HepG2 (cell line): ENCODE measurements around the gene CHDH. TPM values are rescaled to one million over a fixed set of nuclear protein-coding genes. Genes with fewer than 3 reads are reported as not detected.

ENCODE experiments used
- CCAR2 ChIP-seq: fragments of 200-400 bp; formaldehyde crosslinking; optimal IDR thresholded peaks from 2 replicates; pipeline ENCODE3; 2018; ENCODE audit warnings: low read depth, mild to moderate bottlenecking, low read length, moderate library complexity
- CEBPG ChIP-seq: IDR thresholded peaks from 2 replicates; pipeline ENCODE4 v1.6.1; 2016
- ETV5 ChIP-seq: IDR thresholded peaks from 2 replicates; pipeline ENCODE4 v1.6.1; 2018; ENCODE audit warnings: missing biosample characterization, missing genetic modification reagents, inconsistent platforms, borderline replicate concordance
- FOSL2 ChIP-seq: sonication (generic); formaldehyde crosslinking; IDR thresholded peaks from 2 replicates; pipeline ENCODE4 v1.4.0; 2020; ENCODE audit warnings: missing genetic modification reagents
- FOXO1 ChIP-seq: sonication (generic); formaldehyde crosslinking; IDR thresholded peaks from 2 replicates; pipeline ENCODE4 v1.4.0; 2020; ENCODE audit warnings: missing genetic modification reagents
- HNF4A ChIP-seq: sonication (generic); formaldehyde crosslinking; IDR thresholded peaks from 2 replicates; pipeline ENCODE4 v1.4.0; 2020; ENCODE audit warnings: missing genetic modification reagents
- KLF12 ChIP-seq: sonication (generic); formaldehyde crosslinking; IDR thresholded peaks from 2 replicates; pipeline ENCODE4 v1.4.0; 2020; ENCODE audit warnings: missing genetic modification reagents, borderline replicate concordance
- KLF16 ChIP-seq, 2 experiments: sonication (generic) in 1 of 2; formaldehyde crosslinking in 1 of 2; IDR thresholded peaks; 2 replicates each; pipeline versions ENCODE4 v1.6.1 to v1.8.0; 2016 to 2023; ENCODE audit warnings: missing genetic modification reagents in 2 of 2, missing compliant biosample characterization in 1 of 2
- PHF20 ChIP-seq: sonication (generic); formaldehyde crosslinking; IDR thresholded peaks from 2 replicates; pipeline ENCODE4 v1.5.0; 2020; ENCODE audit warnings: mild to moderate bottlenecking, missing genetic modification reagents
- POLR2G ChIP-seq: fragments of 200-400 bp; formaldehyde crosslinking; IDR thresholded peaks from 2 replicates; pipeline ENCODE4 v1.6.1; 2018; ENCODE audit warnings: mild to moderate bottlenecking, low read depth, low read length, moderate library complexity
- TGIF2 ChIP-seq: IDR thresholded peaks from 2 replicates; pipeline ENCODE4 v1.6.1; 2016; ENCODE audit warnings: control low read depth, missing compliant biosample characterization
- ZNF10 ChIP-seq: sonication (generic); formaldehyde crosslinking; IDR thresholded peaks from 2 replicates; pipeline ENCODE4 v1.4.0; 2020; ENCODE audit warnings: mild to moderate bottlenecking, low read depth, missing genetic modification reagents, borderline replicate concordance
- ZNF17 ChIP-seq: sonication (generic); formaldehyde crosslinking; IDR thresholded peaks from 2 replicates; pipeline ENCODE4 v1.5.0; 2020; ENCODE audit warnings: mild to moderate bottlenecking, missing genetic modification reagents
- ZNF343 ChIP-seq: sonication (generic); formaldehyde crosslinking; IDR thresholded peaks from 2 replicates; pipeline ENCODE4 v1.4.0; 2020; ENCODE audit warnings: mild to moderate bottlenecking, missing genetic modification reagents
- ZNF766 ChIP-seq: sonication (generic); formaldehyde crosslinking; IDR thresholded peaks from 2 replicates; pipeline ENCODE4 v1.5.0; 2020; ENCODE audit warnings: missing genetic modification reagents, borderline replicate concordance
- ZSCAN20 ChIP-seq: sonication (generic); formaldehyde crosslinking; IDR thresholded peaks from 2 replicates; pipeline ENCODE4 v1.4.0; 2020; ENCODE audit warnings: missing genetic modification reagents, mild to moderate bottlenecking, borderline replicate concordance
- polyA plus RNA-seq, 8 experiments: library from polyadenylated mRNA; depleted of rRNA in 3 of 8; stranded (reverse) in 7 of 8; unstranded in 1 of 8; fragments of >200 nt; fragmentation: Illumina TruSeq in 4 of 8; extraction: Trizol in 4 of 8; gene quantifications; 2 replicates each; pipeline versions ENCODE4 v1.2.1 to v1.2.3, GENCODE V29; 2011 to 2016; ENCODE audit warnings: low read depth in 4 of 8, missing spikeins in 1 of 8, mixed read lengths in 1 of 8; ENCODE audit not compliant: insufficient read depth in 1 of 8
- total RNA-seq, 5 experiments: library from RNA; depleted of rRNA; stranded (reverse); fragments of >200 nt; fragmentation: Illumina TruSeq; extraction: Trizol; gene quantifications; 2 replicates each; pipeline ENCODE4 v1.2.3, GENCODE V29; 2016; ENCODE audit warnings: low read depth in 1 of 5
- TF ChIP-seq, protein P1 (sequence below): fragments of 450-650 bp; IDR thresholded peaks from 2 replicates; pipeline ENCODE4 v1.6.1; 2017; ENCODE audit warnings: mild to moderate bottlenecking
- TF ChIP-seq, protein P2 (sequence below), 2 experiments: sonication (generic) in 1 of 2; formaldehyde crosslinking in 1 of 2; IDR thresholded peaks; 2 replicates each; pipeline versions ENCODE4 v1.5.1 to v1.6.1; 2011 to 2020; ENCODE audit warnings: borderline replicate concordance in 1 of 2, low read depth in 1 of 2, low read length in 1 of 2, mild to moderate bottlenecking in 1 of 2, missing genetic modification reagents in 1 of 2, moderate library complexity in 1 of 2
- TF ChIP-seq, protein P3 (sequence below): sonication (generic); IDR thresholded peaks from 2 replicates; pipeline ENCODE4 v1.6.1; 2016; ENCODE audit warnings: low read depth, borderline replicate concordance
- TF ChIP-seq, protein P4 (sequence below): sonication (generic); formaldehyde crosslinking; IDR thresholded peaks from 2 replicates; pipeline ENCODE4 v1.4.0; 2020; ENCODE audit warnings: missing genetic modification reagents

The CHDH gene
- total and polyA plus RNA-seq, 2 of the 13 experiments (the other 11 are each of a cell fraction or from before 2014, with no cell fraction given) = 28.1 to 48.9 TPM

DNA sequence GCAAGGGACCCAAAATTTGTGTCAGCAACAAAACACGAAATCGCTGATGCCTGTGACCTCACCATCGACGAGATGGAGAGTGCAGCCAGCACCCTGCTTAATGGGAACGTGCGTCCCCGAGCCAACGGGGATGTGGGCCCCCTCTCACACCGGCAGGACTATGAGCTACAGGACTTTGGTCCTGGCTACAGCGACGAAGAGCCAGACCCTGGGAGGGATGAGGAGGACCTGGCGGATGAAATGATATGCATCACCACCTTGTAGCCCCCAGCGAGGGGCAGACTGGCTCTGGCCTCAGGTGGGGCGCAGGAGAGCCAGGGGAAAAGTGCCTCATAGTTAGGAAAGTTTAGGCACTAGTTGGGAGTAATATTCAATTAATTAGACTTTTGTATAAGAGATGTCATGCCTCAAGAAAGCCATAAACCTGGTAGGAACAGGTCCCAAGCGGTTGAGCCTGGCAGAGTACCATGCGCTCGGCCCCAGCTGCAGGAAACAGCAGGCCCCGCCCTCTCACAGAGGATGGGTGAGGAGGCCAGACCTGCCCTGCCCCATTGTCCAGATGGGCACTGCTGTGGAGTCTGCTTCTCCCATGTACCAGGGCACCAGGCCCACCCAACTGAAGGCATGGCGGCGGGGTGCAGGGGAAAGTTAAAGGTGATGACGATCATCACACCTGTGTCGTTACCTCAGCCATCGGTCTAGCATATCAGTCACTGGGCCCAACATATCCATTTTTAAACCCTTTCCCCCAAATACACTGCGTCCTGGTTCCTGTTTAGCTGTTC is 34.9 kb downstream of the CHDH start (continued):
- TF ChIP-seq CEBPG (CRISPR knock-in tag) (no peak), FOSL2 (no peak), HNF4A (CRISPR knock-in tag) (no peak), ZNF766 (CRISPR knock-in tag) (no peak), ZNF10 (CRISPR knock-in tag) (no peak), POLR2G (peak; percentile 62; the same call in 1 of the 2 replicates), ZNF17 (CRISPR knock-in tag) (no peak), ZSCAN20 (CRISPR knock-in tag) (no peak), KLF12 (CRISPR knock-in tag) (no peak), PHF20 (CRISPR knock-in tag) (no peak), FOXO1 (CRISPR knock-in tag) (no peak), CCAR2 (no peak), ZNF343 (CRISPR knock-in tag) (no peak), KLF16 (CRISPR knock-in tag; IDR thresholded peaks at IDR 0.05) (no peak), ETV5 (CRISPR knock-in tag) (no peak), TGIF2 (CRISPR knock-in tag) (no peak)
- TF ChIP-seq, protein P1, sequence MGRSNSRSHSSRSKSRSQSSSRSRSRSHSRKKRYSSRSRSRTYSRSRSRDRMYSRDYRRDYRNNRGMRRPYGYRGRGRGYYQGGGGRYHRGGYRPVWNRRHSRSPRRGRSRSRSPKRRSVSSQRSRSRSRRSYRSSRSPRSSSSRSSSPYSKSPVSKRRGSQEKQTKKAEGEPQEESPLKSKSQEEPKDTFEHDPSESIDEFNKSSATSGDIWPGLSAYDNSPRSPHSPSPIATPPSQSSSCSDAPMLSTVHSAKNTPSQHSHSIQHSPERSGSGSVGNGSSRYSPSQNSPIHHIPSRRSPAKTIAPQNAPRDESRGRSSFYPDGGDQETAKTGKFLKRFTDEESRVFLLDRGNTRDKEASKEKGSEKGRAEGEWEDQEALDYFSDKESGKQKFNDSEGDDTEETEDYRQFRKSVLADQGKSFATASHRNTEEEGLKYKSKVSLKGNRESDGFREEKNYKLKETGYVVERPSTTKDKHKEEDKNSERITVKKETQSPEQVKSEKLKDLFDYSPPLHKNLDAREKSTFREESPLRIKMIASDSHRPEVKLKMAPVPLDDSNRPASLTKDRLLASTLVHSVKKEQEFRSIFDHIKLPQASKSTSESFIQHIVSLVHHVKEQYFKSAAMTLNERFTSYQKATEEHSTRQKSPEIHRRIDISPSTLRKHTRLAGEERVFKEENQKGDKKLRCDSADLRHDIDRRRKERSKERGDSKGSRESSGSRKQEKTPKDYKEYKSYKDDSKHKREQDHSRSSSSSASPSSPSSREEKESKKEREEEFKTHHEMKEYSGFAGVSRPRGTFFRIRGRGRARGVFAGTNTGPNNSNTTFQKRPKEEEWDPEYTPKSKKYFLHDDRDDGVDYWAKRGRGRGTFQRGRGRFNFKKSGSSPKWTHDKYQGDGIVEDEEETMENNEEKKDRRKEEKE = no peak
- TF ChIP-seq, protein P2, sequence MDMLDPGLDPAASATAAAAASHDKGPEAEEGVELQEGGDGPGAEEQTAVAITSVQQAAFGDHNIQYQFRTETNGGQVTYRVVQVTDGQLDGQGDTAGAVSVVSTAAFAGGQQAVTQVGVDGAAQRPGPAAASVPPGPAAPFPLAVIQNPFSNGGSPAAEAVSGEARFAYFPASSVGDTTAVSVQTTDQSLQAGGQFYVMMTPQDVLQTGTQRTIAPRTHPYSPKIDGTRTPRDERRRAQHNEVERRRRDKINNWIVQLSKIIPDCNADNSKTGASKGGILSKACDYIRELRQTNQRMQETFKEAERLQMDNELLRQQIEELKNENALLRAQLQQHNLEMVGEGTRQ (IDR thresholded peaks at IDR 0.05; ENCODE audit: low read depth, low read length) = no peak
- TF ChIP-seq, protein P2 (CRISPR knock-in tag; IDR thresholded peaks at IDR 0.05; ENCODE audit: borderline replicate concordance) = no peak
- TF ChIP-seq, protein P3, sequence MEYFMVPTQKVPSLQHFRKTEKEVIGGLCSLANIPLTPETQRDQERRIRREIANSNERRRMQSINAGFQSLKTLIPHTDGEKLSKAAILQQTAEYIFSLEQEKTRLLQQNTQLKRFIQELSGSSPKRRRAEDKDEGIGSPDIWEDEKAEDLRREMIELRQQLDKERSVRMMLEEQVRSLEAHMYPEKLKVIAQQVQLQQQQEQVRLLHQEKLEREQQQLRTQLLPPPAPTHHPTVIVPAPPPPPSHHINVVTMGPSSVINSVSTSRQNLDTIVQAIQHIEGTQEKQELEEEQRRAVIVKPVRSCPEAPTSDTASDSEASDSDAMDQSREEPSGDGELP = no peak
- TF ChIP-seq, protein P4, sequence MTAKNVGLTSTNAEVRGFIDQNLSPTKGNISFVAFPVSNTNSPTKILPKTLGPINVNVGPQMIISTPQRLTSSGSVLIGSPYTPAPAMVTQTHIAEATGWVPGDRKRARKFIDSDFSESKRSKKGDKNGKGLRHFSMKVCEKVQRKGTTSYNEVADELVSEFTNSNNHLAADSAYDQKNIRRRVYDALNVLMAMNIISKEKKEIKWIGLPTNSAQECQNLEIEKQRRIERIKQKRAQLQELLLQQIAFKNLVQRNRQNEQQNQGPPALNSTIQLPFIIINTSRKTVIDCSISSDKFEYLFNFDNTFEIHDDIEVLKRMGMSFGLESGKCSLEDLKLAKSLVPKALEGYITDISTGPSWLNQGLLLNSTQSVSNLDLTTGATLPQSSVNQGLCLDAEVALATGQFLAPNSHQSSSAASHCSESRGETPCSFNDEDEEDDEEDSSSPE = no peak
